ENCODE data around the gene ZNF385B. TPM values are rescaled to one million over a fixed set of nuclear protein-coding genes. Genes with fewer than 3 reads are reported as not detected.

Gene ZNF385B
- total RNA-seq, 1 experiment from 2014 or later, result 9.3 TPM

DNA sequence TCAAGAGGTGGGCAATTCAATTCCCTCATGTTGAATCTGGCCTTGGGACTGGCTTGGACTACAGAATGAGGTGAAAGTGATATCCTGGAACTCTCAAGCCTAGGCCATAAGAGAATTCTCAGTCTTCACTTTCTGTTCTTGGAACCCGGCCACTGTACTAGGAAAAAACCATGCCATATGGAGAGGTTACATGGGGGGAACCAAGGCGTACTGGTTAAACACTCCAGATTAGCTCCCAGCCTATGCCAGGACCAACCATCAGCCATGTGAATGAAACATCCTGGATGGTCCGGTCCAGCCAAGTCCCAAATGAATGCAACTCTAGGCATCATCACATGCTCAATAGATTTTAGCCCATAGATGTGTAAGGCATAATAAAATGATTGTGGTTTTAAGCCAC, 56.4 kb downstream of the ZNF385B start:
- TF ChIP-seq FOSL1 (IDR thresholded peaks at IDR 0.05; ENCODE audit: low read depth) (no peak), SP1 (IDR thresholded peaks at IDR 0.05; ENCODE audit: low read depth) (no peak), POLR2A (IDR thresholded peaks at IDR 0.05; ENCODE audit: borderline replicate concordance, extremely low read depth, insufficient read depth, insufficient read length) (no peak), YY1 (IDR thresholded peaks at IDR 0.05; ENCODE audit: extremely low read depth, insufficient replicate concordance, low read depth, low read length) (no peak), CBX3 (IDR thresholded peaks at IDR 0.05; ENCODE audit: low read depth) (no peak), ELF1 (IDR thresholded peaks at IDR 0.05; ENCODE audit: borderline replicate concordance, low read depth) (no peak), EZH2 (IDR thresholded peaks at IDR 0.05) (no peak), JUND (IDR thresholded peaks at IDR 0.05) (no peak), POLR2AphosphoS5 (IDR thresholded peaks at IDR 0.05; ENCODE audit: low read depth, low read length) (no peak), CEBPB (IDR thresholded peaks at IDR 0.05; ENCODE audit: low read depth) (no peak), EZH2phosphoT487 (IDR thresholded peaks at IDR 0.05; ENCODE audit: borderline replicate concordance) (no peak), SRF (IDR thresholded peaks at IDR 0.05; ENCODE audit: low read depth) (no peak), EGR1 (IDR thresholded peaks at IDR 0.05; ENCODE audit: low read depth) (no peak), TCF7L2 (IDR thresholded peaks at IDR 0.05; ENCODE audit: borderline replicate concordance, extremely low read depth, insufficient read depth, insufficient read length) (no peak), SIN3A (IDR thresholded peaks at IDR 0.05; ENCODE audit: low read depth) (no peak)
- TF ChIP-seq, protein P1, sequence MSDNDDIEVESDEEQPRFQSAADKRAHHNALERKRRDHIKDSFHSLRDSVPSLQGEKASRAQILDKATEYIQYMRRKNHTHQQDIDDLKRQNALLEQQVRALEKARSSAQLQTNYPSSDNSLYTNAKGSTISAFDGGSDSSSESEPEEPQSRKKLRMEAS (IDR thresholded peaks at IDR 0.05), result no peak
- TF ChIP-seq, protein P2, sequence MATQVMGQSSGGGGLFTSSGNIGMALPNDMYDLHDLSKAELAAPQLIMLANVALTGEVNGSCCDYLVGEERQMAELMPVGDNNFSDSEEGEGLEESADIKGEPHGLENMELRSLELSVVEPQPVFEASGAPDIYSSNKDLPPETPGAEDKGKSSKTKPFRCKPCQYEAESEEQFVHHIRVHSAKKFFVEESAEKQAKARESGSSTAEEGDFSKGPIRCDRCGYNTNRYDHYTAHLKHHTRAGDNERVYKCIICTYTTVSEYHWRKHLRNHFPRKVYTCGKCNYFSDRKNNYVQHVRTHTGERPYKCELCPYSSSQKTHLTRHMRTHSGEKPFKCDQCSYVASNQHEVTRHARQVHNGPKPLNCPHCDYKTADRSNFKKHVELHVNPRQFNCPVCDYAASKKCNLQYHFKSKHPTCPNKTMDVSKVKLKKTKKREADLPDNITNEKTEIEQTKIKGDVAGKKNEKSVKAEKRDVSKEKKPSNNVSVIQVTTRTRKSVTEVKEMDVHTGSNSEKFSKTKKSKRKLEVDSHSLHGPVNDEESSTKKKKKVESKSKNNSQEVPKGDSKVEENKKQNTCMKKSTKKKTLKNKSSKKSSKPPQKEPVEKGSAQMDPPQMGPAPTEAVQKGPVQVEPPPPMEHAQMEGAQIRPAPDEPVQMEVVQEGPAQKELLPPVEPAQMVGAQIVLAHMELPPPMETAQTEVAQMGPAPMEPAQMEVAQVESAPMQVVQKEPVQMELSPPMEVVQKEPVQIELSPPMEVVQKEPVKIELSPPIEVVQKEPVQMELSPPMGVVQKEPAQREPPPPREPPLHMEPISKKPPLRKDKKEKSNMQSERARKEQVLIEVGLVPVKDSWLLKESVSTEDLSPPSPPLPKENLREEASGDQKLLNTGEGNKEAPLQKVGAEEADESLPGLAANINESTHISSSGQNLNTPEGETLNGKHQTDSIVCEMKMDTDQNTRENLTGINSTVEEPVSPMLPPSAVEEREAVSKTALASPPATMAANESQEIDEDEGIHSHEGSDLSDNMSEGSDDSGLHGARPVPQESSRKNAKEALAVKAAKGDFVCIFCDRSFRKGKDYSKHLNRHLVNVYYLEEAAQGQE (IDR thresholded peaks at IDR 0.05; ENCODE audit: low read depth), result no peak
- TF ChIP-seq, protein P3, sequence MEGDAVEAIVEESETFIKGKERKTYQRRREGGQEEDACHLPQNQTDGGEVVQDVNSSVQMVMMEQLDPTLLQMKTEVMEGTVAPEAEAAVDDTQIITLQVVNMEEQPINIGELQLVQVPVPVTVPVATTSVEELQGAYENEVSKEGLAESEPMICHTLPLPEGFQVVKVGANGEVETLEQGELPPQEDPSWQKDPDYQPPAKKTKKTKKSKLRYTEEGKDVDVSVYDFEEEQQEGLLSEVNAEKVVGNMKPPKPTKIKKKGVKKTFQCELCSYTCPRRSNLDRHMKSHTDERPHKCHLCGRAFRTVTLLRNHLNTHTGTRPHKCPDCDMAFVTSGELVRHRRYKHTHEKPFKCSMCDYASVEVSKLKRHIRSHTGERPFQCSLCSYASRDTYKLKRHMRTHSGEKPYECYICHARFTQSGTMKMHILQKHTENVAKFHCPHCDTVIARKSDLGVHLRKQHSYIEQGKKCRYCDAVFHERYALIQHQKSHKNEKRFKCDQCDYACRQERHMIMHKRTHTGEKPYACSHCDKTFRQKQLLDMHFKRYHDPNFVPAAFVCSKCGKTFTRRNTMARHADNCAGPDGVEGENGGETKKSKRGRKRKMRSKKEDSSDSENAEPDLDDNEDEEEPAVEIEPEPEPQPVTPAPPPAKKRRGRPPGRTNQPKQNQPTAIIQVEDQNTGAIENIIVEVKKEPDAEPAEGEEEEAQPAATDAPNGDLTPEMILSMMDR (IDR thresholded peaks at IDR 0.05 in 2 of 3, conservative IDR thresholded peaks at IDR 0.05 in 1 of 3; ENCODE audit: borderline replicate concordance in 1 of 3, insufficient read depth in 1 of 3, low read depth in 2 of 3, low read length in 2 of 3), result no peak
- TF ChIP-seq, protein P4, sequence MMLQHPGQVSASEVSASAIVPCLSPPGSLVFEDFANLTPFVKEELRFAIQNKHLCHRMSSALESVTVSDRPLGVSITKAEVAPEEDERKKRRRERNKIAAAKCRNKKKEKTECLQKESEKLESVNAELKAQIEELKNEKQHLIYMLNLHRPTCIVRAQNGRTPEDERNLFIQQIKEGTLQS (IDR thresholded peaks at IDR 0.05), result no peak
- Histone ChIP-seq H3K27me3 (ENCODE audit: insufficient read depth, low read length) (no peaks in the 10 kb centered on the region), H3K9me2 (ENCODE audit: insufficient read depth) (peaks cover 4% of the 10 kb centered on the region; the same call in 1 of the 2 replicates), H3K79me2 (ENCODE audit: insufficient read depth, low read length) (no peaks in the 10 kb centered on the region), H3K9me3 (ENCODE audit: control insufficient read depth in 1 of 2, insufficient read depth in 1 of 2, low read depth in 1 of 2, low read length in 2 of 2) (no peaks in the 10 kb centered on the region), H3K4me2 (ENCODE audit: low read length) (no peak overlapping the region), H4K20me1 (ENCODE audit: insufficient read depth) (no peaks in the 10 kb centered on the region), H3K36me3 (ENCODE audit: control insufficient read depth in 1 of 2, insufficient read depth in 2 of 2, low read length in 2 of 2) (no peaks in the 10 kb centered on the region), H3K27ac (ENCODE audit: low read depth, low read length) (no peak overlapping the region), H3K4me1 (ENCODE audit: control insufficient read depth in 1 of 2, insufficient read depth in 2 of 2, low read length in 2 of 2) (no peaks in the 10 kb centered on the region), H3K4me3 (replicated peaks in 1 of 2; ENCODE audit: low read depth in 1 of 2, low read length in 2 of 2) (no peak overlapping the region), H2AFZ (ENCODE audit: low read depth, low read length, poor library complexity, severe bottlenecking) (no peak overlapping the region), H3K9ac (ENCODE audit: low read length) (no peak overlapping the region)
- ChIA-PET CTCF (no interaction called here), POLR2A (no interaction called here), RAD21 (ENCODE audit: low non-redundant PET in 1 of 2, low total read pairs in 2 of 2, uncharacterized antibody in 2 of 2, unreplicated experiment in 2 of 2) (no interaction called here)
- BruUV-seq (replicated peaks), result no TSS peak
- ATAC-seq, result no peak
- intact Hi-C loops (cut with micrococcal nuclease), result no loop called here
- no peak for DNase-seq (ENCODE audit: low read depth, low spot score)

All from HCT116 (cell line).